ENCODE results near the gene RASSF10. TPM values are rescaled to one million over a fixed set of nuclear protein-coding genes. Genes with fewer than 3 reads are reported as not detected.
"Not testable (repeated sequence)": the region's sequence is repeated elsewhere in the genome, so short reads cannot be mapped to it uniquely, and the experiment has no call there.

RASSF10 gene
- total RNA-seq, 2 donors from 2014 or later = not detected

DNA sequence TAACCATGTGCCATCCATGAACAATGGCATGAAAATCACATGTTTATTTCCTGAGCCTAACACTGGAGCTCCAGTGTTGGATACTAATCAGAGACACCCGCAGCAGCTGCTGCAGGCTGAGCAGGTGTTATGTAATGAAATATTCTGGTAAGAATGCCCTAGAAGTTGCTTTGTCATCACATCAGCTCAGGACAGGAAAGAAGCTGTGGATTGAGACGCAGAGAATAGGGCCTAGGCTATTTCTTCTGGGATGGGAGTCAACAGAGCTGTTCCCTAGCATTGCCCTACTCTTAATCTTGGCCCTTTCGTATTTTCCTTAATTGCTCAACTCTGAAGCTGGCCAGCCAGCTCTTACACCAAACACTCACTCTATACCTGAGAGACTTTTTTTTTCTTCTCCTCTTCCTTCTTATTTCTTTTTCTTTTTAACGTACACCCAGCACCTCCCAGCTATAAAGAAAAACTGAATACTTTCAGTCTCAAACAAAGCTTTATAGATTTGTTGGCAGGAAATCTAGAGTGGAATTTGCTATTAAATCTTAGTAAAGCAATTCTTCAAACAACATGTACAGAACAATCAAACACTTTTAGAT is 31.9 kb downstream of the RASSF10 start:
- Mint-ChIP-seq H3K27ac (no peak overlapping the region), H3K4me1 (peaks cover 2% of the 10 kb centered on the region), H3K27me3 (peaks cover 50% of the 10 kb centered on the region), H3K4me3 (no peak overlapping the region), H3K36me3 (ENCODE audit: low read depth) (no peaks in the 10 kb centered on the region)
- ATAC-seq (no peak), DNase-seq (no peak)
- H3K9me3 ChIP-seq (ENCODE audit: control insufficient read depth, low read length, poor library complexity, severe bottlenecking) = no peaks in the 10 kb centered on the region

DNA sequence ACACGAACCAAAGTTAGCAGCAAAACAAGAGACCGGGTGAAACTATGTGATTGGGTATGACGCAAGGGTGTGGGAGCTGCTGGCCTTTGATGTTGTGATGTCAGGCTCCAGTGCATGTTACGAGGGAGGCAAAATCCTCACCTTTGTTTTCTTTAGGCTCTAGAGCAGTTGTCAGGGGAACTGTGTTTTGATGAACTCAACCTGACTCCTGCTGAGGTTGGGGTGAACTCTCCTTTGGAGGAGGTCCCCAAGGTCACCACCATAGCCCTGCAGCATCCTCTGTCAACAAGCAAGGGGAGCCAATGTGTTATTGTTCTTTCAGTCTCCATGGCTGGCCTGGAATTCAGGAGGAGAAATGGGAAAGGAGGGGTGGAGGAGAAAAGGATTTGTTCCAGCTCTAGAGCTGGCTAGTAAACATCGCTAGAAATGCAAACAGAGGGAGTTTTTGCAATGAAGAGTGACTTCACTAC is 33.8 kb downstream of the RASSF10 start:
- peaks cover 2% of the 10 kb centered on the region for H3K4me1 Mint-ChIP-seq
- no peak overlapping the region for H3K4me3 Mint-ChIP-seq
- H3K36me3 Mint-ChIP-seq (ENCODE audit: low read depth) = no peaks in the 10 kb centered on the region

DNA sequence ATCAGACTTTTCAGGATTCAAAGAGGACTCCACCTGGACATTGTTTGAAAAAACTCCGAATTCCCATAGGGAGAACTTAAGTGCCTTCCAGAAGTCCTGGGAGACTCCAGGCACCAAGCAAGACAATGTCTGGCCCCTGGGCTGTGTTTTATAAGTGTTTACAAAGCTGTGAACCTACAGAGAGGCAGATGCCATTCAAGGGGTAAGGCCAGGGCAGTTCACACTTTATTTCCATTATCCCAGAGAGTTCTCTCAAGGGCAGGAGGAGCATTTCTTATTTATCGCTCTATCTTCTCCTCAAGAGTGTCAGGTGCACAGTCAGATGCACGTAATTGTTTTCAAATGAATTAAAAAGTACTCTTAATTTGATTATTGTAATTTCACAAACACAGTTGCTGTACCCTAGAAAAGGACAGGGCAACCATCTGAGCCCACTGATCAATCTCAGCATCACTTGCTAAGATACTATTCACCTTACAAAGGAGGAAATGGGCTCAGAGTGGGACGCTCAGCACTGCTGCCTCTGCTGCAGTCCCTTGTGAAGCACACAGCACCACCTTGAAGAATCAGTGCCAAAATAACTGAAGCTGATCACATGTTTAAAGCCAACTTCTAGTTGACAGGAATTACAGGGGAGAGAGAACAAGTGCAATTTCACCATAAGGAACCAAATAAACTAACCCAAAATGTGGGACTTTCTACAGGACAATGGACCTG is 35.0 kb downstream of the RASSF10 start:
- no peak overlapping the region for H3K4me3 Mint-ChIP-seq
- no peak for ATAC-seq
- H3K27me3 Mint-ChIP-seq = peaks cover 28% of the 10 kb centered on the region

More for the DNA sequence above, 33.8 kb downstream of the RASSF10 start:
- no peak for ATAC-seq
- DNase-seq = no peak
- peaks cover 39% of the 10 kb centered on the region for H3K27me3 Mint-ChIP-seq
- H3K27ac Mint-ChIP-seq = no peak overlapping the region
- H3K9me3 ChIP-seq (ENCODE audit: control insufficient read depth, low read length, poor library complexity, severe bottlenecking) = no peaks in the 10 kb centered on the region

DNA sequence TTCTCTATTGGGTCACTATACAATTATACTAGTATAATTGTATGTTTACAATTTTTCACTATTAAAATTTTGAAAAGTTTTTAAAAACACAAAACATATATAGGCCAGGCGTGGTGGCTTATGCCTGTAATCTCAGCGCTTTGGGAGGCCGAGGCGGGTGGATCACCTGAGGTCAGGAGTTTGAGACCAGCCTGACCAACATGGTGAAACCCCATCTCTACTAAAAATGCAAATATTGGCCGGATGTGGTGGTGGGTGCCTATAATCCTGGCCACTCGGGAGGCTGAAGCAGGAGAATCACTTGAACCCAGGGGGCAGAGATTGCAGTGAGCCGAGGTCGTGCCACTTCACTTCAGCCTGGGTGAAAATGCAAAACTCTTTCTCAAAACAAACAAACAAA is 36.0 kb downstream of the RASSF10 start:
- peaks cover 20% of the 10 kb centered on the region for H3K27me3 Mint-ChIP-seq
- H3K4me3 Mint-ChIP-seq; H3K4me1 Mint-ChIP-seq; DNase-seq; H3K27ac Mint-ChIP-seq; H3K9me3 ChIP-seq (ENCODE audit: control insufficient read depth, low read length, poor library complexity, severe bottlenecking); H3K36me3 Mint-ChIP-seq (ENCODE audit: low read depth); ATAC-seq: not testable (repeated sequence)

More for the DNA sequence above, 35.0 kb downstream of the RASSF10 start:
- Mint-ChIP-seq H3K4me1 (peaks cover 2% of the 10 kb centered on the region), H3K36me3 (ENCODE audit: low read depth) (no peaks in the 10 kb centered on the region), H3K27ac (no peak overlapping the region)
- DNase-seq = no peak
- H3K9me3 ChIP-seq (ENCODE audit: control insufficient read depth, low read length, poor library complexity, severe bottlenecking) = no peaks in the 10 kb centered on the region

DNA sequence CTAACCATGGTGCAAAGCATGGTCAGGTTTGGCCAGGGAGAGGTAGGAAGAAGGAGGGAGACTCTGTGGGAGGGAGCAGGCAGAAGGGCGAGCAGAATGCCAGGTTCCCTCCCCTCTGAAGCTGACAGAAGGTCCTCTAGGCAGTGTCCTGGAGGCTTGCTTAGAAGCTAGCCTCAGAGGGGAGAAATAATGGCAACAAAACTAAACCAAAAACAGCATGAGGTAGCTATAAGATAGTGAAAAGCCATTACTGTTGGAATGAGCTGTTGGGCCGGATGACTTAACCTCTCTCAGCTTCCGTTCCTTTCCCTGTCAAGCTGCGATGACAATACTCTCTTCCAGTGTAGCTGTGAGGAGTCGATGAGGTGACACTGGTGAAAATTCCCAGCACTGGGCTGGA is 36.6 kb downstream of the RASSF10 start:
- no peak overlapping the region for H3K4me3 Mint-ChIP-seq
- peaks cover 22% of the 10 kb centered on the region for H3K27me3 Mint-ChIP-seq
- ATAC-seq (no peak), DNase-seq (no peak)
- H3K9me3 ChIP-seq (ENCODE audit: control insufficient read depth, low read length, poor library complexity, severe bottlenecking) = no peaks in the 10 kb centered on the region
- H3K36me3 Mint-ChIP-seq (ENCODE audit: low read depth) = no peaks in the 10 kb centered on the region
- H3K4me1 Mint-ChIP-seq = peaks cover 2% of the 10 kb centered on the region
- H3K27ac Mint-ChIP-seq = no peak overlapping the region

DNA sequence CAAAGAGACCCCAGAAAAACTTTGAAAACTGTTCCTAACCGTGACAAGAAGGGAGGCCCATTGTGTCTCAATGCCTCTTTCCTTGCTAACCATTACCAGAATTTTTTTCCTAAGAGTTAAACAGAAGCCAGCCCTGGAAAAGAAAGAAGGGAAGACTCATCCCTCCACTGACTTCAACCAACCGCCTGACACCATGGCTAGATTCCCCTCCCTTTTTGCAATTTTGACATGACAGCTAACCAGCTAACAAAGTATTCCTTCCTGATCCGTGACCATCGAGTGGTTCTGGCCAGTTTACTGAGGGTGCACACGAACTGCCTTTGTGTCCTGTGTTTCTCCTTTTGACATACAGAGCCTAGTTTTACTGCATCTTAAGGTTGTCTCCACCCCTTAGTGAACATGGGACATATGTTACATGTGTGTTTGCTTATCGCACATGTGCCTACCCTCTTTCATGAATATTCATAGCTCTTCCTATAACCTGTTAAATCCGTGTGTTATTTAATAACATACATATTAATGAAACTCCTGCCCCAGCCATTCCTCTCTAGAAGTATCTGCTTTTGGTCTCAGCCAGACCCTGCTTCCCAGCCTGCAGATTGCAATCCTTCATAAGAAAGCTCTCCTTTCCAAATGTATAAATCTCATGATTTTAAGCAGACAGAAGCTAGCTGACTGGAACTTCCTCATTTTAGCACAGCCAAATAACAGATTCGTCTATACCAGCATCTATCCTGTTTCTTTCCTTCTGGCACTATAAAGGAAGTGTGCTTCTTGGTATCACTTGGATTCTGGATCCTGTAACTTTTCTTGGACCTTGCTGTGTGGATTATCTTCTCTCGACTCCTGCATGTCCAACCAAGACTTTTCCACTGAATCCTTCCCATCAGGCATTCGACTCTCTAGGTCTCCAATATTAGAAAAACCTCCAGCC is 37.8 kb downstream of the RASSF10 start:
- no peak for DNase-seq
- no peak overlapping the region for H3K4me3 Mint-ChIP-seq
- no peaks in the 10 kb centered on the region for H3K9me3 ChIP-seq (ENCODE audit: control insufficient read depth, low read length, poor library complexity, severe bottlenecking)
- H3K27me3 Mint-ChIP-seq = peaks cover 17% of the 10 kb centered on the region
- ATAC-seq = no peak
- peaks cover 2% of the 10 kb centered on the region for H3K4me1 Mint-ChIP-seq
- H3K27ac Mint-ChIP-seq = no peak overlapping the region
- H3K36me3 Mint-ChIP-seq (ENCODE audit: low read depth) = no peaks in the 10 kb centered on the region

DNA sequence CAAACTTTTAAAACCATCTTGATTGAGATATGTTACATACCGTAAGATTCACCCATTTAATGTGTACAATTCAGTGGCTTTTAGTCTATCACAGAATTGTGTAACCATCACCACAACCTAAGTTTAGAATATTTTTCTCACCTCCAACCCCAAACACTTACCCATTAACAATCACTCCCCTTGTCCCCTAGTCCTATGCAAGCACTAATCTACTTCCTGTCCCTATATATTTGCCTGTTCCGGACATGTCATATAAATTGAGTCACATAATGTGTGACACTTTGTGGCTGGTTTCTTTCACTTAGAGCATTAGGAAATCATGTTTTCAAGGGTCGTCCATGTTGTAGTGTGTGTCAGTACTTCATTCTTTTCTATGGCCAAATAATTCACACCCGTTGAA is 38.8 kb downstream of the RASSF10 start:
- H3K9me3 ChIP-seq (ENCODE audit: control insufficient read depth, low read length, poor library complexity, severe bottlenecking) = no peaks in the 10 kb centered on the region

DNA sequence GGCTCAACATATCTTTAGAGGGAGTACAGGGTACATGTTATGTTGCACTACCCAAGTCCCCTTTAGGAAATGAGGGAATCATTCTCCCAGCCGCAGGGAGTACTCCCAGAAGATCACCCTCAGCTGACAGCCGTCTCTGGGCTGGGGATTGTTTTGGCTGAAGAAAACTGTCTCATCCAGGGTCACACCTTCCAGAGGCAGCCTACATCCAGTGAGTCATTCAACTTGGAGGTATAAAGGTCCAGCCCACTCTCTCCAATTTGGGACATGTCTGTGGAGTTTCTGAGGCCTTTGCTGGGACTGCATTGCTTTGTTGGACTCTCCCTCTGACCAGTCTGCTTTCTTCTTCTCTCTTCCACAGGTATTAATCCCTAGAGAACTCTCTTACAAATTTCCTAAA is 42.1 kb downstream of the RASSF10 start:
- Mint-ChIP-seq H3K27ac (no peak overlapping the region), H3K36me3 (ENCODE audit: low read depth) (no peaks in the 10 kb centered on the region), H3K4me3 (no peak overlapping the region), H3K4me1 (peaks cover 10% of the 10 kb centered on the region), H3K27me3 (peaks cover 4% of the 10 kb centered on the region)
- ATAC-seq = no peak
- no peaks in the 10 kb centered on the region for H3K9me3 ChIP-seq (ENCODE audit: control insufficient read depth, low read length, poor library complexity, severe bottlenecking)
- DNase-seq = no peak

More for the DNA sequence above, 38.8 kb downstream of the RASSF10 start:
- ATAC-seq (no peak), DNase-seq (no peak)
- H3K4me1 Mint-ChIP-seq = peaks cover 1% of the 10 kb centered on the region
- H3K36me3 Mint-ChIP-seq (ENCODE audit: low read depth) = no peaks in the 10 kb centered on the region
- H3K4me3 Mint-ChIP-seq = no peak overlapping the region
- H3K27me3 Mint-ChIP-seq = peaks cover 9% of the 10 kb centered on the region
- no peak overlapping the region for H3K27ac Mint-ChIP-seq

DNA sequence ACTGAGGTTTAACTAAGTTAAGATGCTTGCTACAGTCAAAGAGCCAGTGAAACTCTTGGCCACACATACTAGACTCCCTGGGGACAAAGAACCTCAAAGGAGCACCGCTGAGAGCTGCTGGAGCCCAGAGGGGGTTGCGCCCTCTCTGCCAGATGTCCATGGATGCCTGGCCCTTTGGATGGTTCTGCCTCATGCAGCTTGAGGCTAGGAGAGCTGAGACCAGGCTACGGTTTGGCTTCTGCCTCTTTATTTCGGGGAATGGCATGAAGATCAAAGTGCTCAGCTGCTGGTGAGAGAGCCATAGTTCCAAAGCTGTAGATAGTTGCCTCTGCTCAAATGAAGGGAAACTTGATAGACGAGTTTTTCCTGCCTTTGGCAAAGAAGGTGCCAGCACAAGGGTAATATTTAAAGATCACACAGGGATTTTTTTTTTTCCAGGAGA is 43.0 kb downstream of the RASSF10 start:
- ATAC-seq (no peak), DNase-seq (no peak)
- Mint-ChIP-seq H3K27me3 (peaks cover 4% of the 10 kb centered on the region), H3K27ac (no peak overlapping the region), H3K4me3 (no peak overlapping the region), H3K4me1 (peaks cover 10% of the 10 kb centered on the region), H3K36me3 (ENCODE audit: low read depth) (no peaks in the 10 kb centered on the region)
- H3K9me3 ChIP-seq (ENCODE audit: control insufficient read depth, low read length, poor library complexity, severe bottlenecking) = no peaks in the 10 kb centered on the region

DNA sequence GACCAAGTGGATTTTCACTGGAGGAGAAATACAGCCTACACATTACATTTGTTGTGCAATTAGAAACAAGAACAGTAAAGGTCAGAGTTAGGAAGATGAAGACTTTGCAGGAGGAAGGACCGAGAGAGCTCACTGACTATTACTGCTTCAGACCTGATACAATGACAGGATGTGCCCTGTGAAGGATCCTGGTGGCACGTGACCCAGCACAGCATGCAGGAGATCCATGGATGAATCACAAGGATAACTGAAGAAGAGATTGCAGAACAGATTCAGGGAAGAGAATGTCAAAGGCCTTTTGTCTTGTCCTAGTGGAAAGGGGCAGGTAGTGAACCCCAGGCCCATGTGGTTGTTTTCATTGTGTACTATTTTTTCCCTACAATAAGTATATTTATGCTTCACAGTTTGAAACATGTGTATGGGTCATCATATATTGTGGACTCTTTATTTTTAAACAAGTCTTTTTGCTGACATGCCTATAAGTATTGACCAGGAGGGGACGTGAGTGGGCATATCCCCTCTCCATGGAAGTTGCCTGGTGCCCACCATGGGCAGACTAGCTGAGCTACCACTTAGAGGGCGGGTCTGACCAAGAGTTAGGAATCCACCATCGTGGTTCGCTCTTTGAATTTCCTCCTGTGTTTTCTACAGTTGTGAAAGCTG is 44.3 kb downstream of the RASSF10 start:
- Mint-ChIP-seq H3K27me3 (peaks cover 4% of the 10 kb centered on the region), H3K36me3 (ENCODE audit: low read depth) (no peaks in the 10 kb centered on the region), H3K4me3 (no peak overlapping the region), H3K4me1 (peaks cover 10% of the 10 kb centered on the region), H3K27ac (no peak overlapping the region)
- ATAC-seq (no peak), DNase-seq (no peak)
- no peaks in the 10 kb centered on the region for H3K9me3 ChIP-seq (ENCODE audit: control insufficient read depth, low read length, poor library complexity, severe bottlenecking)

DNA sequence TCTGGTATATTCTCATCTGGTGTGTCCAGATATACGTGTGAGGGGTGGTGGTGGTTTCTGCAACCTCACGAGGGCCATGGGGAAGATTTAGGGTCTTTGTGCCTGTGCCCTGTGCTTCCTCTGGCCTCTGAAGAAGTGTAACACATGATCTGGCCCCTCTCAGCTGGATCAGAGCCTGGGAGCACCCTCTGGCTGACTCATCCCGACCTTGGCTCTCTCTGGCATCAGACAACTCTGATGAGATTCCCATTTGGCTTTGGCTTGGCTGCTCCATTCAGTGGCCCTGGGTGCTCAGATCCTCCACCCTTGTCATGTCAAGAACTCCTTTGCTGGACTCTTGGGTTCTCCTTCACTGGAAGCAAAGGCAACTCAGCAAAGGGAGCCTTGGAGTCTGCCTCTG is 45.2 kb downstream of the RASSF10 start:
- Mint-ChIP-seq H3K4me1 (peaks cover 10% of the 10 kb centered on the region), H3K36me3 (ENCODE audit: low read depth) (no peaks in the 10 kb centered on the region), H3K27me3 (peaks cover 4% of the 10 kb centered on the region), H3K27ac (no peak overlapping the region), H3K4me3 (no peak overlapping the region)
- H3K9me3 ChIP-seq (ENCODE audit: control insufficient read depth, low read length, poor library complexity, severe bottlenecking) = no peaks in the 10 kb centered on the region
- no peak for ATAC-seq
- no peak for DNase-seq

DNA sequence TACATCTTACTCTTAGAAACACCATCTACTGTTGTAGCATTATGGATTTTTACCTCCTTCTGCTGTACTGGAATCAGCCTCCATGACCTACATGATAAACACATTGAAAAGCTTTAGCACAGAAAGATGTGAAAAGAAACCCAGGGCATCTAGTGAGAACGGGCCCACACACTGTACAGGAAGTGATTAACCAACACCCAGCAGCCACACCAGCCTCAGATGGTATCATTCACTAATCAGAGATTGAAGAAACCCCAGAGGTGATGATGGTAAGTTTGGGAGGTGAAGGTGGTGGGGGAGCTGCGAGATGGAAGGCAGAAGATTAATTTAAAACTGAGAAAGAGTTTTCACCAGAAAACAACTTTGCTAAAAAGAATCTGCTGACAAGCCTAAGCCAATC is 46.1 kb downstream of the RASSF10 start:
- peaks cover 10% of the 10 kb centered on the region for H3K4me1 Mint-ChIP-seq

More for the DNA sequence above, 46.1 kb downstream of the RASSF10 start:
- Mint-ChIP-seq H3K27me3 (peaks cover 4% of the 10 kb centered on the region), H3K27ac (no peak overlapping the region), H3K36me3 (ENCODE audit: low read depth) (no peaks in the 10 kb centered on the region), H3K4me3 (no peak overlapping the region)
- H3K9me3 ChIP-seq (ENCODE audit: control insufficient read depth, low read length, poor library complexity, severe bottlenecking) = no peaks in the 10 kb centered on the region
- ATAC-seq (peak; percentile 83), DNase-seq (no peak)

Data from T-helper 17 cell (primary cell).